ENCODE measurements around the gene PTPRM. TPM values are rescaled to one million over a fixed set of nuclear protein-coding genes. Genes with fewer than 3 reads are reported as not detected.

The PTPRM gene
- total RNA-seq, 1 experiment from 2014 or later, result 1.6 TPM

GRCh38 chr18:7757175-7757574, 190.1 kb downstream of the PTPRM start:
- DNase-seq (ENCODE audit: low read depth, low spot score) (no peak), ATAC-seq (no peak)
- CTCF ChIA-PET, result no interaction called here
- Histone ChIP-seq H3K4me3 (ENCODE audit: low read depth in 2 of 2, low read length in 2 of 2) (no peak overlapping the region), H3K27ac (ENCODE audit: low read length) (no peak overlapping the region), H3K9me3 (ENCODE audit: control insufficient read depth, insufficient read depth, low read depth, low read length) (no peaks in the 10 kb centered on the region), H3K4me1 (ENCODE audit: control insufficient read depth, insufficient read depth, low read length) (no peaks in the 10 kb centered on the region), H3K36me3 (ENCODE audit: control insufficient read depth, insufficient read depth, low read length) (no peaks in the 10 kb centered on the region), H3K27me3 (ENCODE audit: control insufficient read depth, insufficient read depth, low read length) (no peaks in the 10 kb centered on the region)
- TF ChIP-seq POLR2AphosphoS5 (IDR thresholded peaks at IDR 0.05; ENCODE audit: low read depth, low read length) (no peak), SIN3A (IDR thresholded peaks at IDR 0.05; ENCODE audit: borderline replicate concordance, insufficient read depth, low read depth, low read length) (no peak), TCF7L2 (IDR thresholded peaks at IDR 0.05; ENCODE audit: low read depth, low read length) (no peak)
- TF ChIP-seq, protein P1, sequence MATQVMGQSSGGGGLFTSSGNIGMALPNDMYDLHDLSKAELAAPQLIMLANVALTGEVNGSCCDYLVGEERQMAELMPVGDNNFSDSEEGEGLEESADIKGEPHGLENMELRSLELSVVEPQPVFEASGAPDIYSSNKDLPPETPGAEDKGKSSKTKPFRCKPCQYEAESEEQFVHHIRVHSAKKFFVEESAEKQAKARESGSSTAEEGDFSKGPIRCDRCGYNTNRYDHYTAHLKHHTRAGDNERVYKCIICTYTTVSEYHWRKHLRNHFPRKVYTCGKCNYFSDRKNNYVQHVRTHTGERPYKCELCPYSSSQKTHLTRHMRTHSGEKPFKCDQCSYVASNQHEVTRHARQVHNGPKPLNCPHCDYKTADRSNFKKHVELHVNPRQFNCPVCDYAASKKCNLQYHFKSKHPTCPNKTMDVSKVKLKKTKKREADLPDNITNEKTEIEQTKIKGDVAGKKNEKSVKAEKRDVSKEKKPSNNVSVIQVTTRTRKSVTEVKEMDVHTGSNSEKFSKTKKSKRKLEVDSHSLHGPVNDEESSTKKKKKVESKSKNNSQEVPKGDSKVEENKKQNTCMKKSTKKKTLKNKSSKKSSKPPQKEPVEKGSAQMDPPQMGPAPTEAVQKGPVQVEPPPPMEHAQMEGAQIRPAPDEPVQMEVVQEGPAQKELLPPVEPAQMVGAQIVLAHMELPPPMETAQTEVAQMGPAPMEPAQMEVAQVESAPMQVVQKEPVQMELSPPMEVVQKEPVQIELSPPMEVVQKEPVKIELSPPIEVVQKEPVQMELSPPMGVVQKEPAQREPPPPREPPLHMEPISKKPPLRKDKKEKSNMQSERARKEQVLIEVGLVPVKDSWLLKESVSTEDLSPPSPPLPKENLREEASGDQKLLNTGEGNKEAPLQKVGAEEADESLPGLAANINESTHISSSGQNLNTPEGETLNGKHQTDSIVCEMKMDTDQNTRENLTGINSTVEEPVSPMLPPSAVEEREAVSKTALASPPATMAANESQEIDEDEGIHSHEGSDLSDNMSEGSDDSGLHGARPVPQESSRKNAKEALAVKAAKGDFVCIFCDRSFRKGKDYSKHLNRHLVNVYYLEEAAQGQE (IDR thresholded peaks at IDR 0.05; ENCODE audit: insufficient read depth in 1 of 2, low read depth in 2 of 2, low read length in 1 of 2), result no peak
- TF ChIP-seq, protein P2, sequence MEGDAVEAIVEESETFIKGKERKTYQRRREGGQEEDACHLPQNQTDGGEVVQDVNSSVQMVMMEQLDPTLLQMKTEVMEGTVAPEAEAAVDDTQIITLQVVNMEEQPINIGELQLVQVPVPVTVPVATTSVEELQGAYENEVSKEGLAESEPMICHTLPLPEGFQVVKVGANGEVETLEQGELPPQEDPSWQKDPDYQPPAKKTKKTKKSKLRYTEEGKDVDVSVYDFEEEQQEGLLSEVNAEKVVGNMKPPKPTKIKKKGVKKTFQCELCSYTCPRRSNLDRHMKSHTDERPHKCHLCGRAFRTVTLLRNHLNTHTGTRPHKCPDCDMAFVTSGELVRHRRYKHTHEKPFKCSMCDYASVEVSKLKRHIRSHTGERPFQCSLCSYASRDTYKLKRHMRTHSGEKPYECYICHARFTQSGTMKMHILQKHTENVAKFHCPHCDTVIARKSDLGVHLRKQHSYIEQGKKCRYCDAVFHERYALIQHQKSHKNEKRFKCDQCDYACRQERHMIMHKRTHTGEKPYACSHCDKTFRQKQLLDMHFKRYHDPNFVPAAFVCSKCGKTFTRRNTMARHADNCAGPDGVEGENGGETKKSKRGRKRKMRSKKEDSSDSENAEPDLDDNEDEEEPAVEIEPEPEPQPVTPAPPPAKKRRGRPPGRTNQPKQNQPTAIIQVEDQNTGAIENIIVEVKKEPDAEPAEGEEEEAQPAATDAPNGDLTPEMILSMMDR (IDR thresholded peaks at IDR 0.05), result no peak
- BruUV-seq (replicated peaks), result no TSS peak
- POLR2A ChIA-PET, result no interaction called here
- in situ Hi-C loops (cut with HindIII; ENCODE audit: low pct_unique_long_range_greater_than_20kb, low sequenced_read_pairs) (no loop called here), intact Hi-C loops (cut with micrococcal nuclease; ENCODE audit: unreplicated experiment) (no loop called here)

GRCh38 chr18:7758764-7759163, 191.6 kb downstream of the PTPRM start:
- Histone ChIP-seq H3K4me1 (ENCODE audit: control insufficient read depth, insufficient read depth, low read length) (no peaks in the 10 kb centered on the region), H3K9me3 (ENCODE audit: control insufficient read depth, insufficient read depth, low read depth, low read length) (no peaks in the 10 kb centered on the region), H3K27me3 (ENCODE audit: control insufficient read depth, insufficient read depth, low read length) (no peaks in the 10 kb centered on the region), H3K36me3 (ENCODE audit: control insufficient read depth, insufficient read depth, low read length) (no peaks in the 10 kb centered on the region), H3K27ac (ENCODE audit: low read length) (no peak overlapping the region), H3K4me3 (ENCODE audit: low read depth in 2 of 2, low read length in 2 of 2) (no peak overlapping the region)
- POLR2A ChIA-PET, result no interaction called here
- DNase-seq (ENCODE audit: low read depth, low spot score), result no peak
- intact Hi-C loops (cut with micrococcal nuclease; ENCODE audit: unreplicated experiment), result no loop called here
- CTCF ChIA-PET, result no interaction called here
- ATAC-seq, result no peak
- in situ Hi-C loops (cut with HindIII; ENCODE audit: low pct_unique_long_range_greater_than_20kb, low sequenced_read_pairs), result no loop called here
- no TSS peak for BruUV-seq (replicated peaks)
- TF ChIP-seq POLR2AphosphoS5 (IDR thresholded peaks at IDR 0.05; ENCODE audit: low read depth, low read length) (no peak), TCF7L2 (IDR thresholded peaks at IDR 0.05; ENCODE audit: low read depth, low read length) (no peak), SIN3A (IDR thresholded peaks at IDR 0.05; ENCODE audit: borderline replicate concordance, insufficient read depth, low read depth, low read length) (no peak)
- TF ChIP-seq, protein P1 (IDR thresholded peaks at IDR 0.05; ENCODE audit: insufficient read depth in 1 of 2, low read depth in 2 of 2, low read length in 1 of 2), result no peak
- TF ChIP-seq, protein P2 (IDR thresholded peaks at IDR 0.05), result no peak

All from Panc1 (cell line).